Karpas-422 (cell line): ENCODE results near the gene NFATC1. TPM values are rescaled to one million over a fixed set of nuclear protein-coding genes. Genes with fewer than 3 reads are reported as not detected.

Source experiments
- DNase-seq: peaks from one replicate; pipeline ENCODE4 v3.0.0-alpha.2; 2015
- H2AFZ ChIP-seq: fragments of 200-600 bp; sonication (generic); 2 replicates; pipeline ENCODE4 v1.6.1; 2014; ENCODE audit warnings: antibody characterized with exemption, low read length, mixed read lengths
- H3K27ac ChIP-seq: fragments of 200-600 bp; sonication (generic); 2 replicates; pipeline ENCODE4 v1.5.1; 2014; ENCODE audit warnings: mild to moderate bottlenecking, low read length, moderate library complexity
- H3K27me3 ChIP-seq: fragments of 200-600 bp; sonication (generic); 2 replicates; pipeline ENCODE4 v1.6.1; 2014; ENCODE audit warnings: low read length, mixed read lengths
- H3K36me3 ChIP-seq: fragments of 200-600 bp; sonication (generic); 2 replicates; pipeline ENCODE4 v1.6.1; 2014; ENCODE audit warnings: low read length, mixed read lengths; ENCODE audit not compliant: insufficient read depth
- H3K4me1 ChIP-seq: fragments of 200-600 bp; sonication (generic); 2 replicates; pipeline ENCODE4 v1.6.1; 2014; ENCODE audit warnings: mild to moderate bottlenecking, low read length, mixed read lengths
- H3K4me2 ChIP-seq: fragments of 200-600 bp; sonication (generic); 2 replicates; pipeline ENCODE4 v1.6.1; 2014; ENCODE audit warnings: low read length, low read depth, mild to moderate bottlenecking; ENCODE audit not compliant: poor library complexity, severe bottlenecking
- H3K4me3 ChIP-seq: fragments of 200-600 bp; sonication (generic); 2 replicates; pipeline ENCODE4 v1.5.1; 2014; ENCODE audit warnings: mild to moderate bottlenecking, antibody characterized with exemption, low read length, mixed read lengths
- H3K79me2 ChIP-seq: fragments of 200-600 bp; sonication (generic); 2 replicates; pipeline ENCODE4 v1.6.1; 2014; ENCODE audit warnings: mild to moderate bottlenecking, low read length, mixed read lengths
- H3K9ac ChIP-seq: fragments of 200-600 bp; sonication (generic); 2 replicates; pipeline ENCODE4 v1.6.0; 2014; ENCODE audit warnings: low read length
- H3K9me2 ChIP-seq: fragments of 200-600 bp; sonication (generic), shearing (Covaris generic); replicated peaks from 2 replicates; pipeline ENCODE4 v1.6.0; 2014; ENCODE audit warnings: mild to moderate bottlenecking, low read length, moderate library complexity; ENCODE audit not compliant: insufficient read depth
- H3K9me3 ChIP-seq: fragments of 300-700, 200-600 bp; sonication (generic); 2 replicates; pipeline ENCODE4 v1.6.1; 2014; ENCODE audit warnings: low read length, mixed read lengths
- H4K20me1 ChIP-seq: fragments of 200-600 bp; sonication (generic); 2 replicates; pipeline ENCODE4 v1.6.1; 2014; ENCODE audit warnings: mild to moderate bottlenecking, antibody characterized with exemption, low read length, low read depth; ENCODE audit not compliant: insufficient read depth
- total RNA-seq: library from RNA; depleted of rRNA; stranded (reverse); fragments of >200 nt; shearing (Covaris generic); gene quantifications from 2 replicates; pipeline ENCODE4 v1.2.3, GENCODE V29; 2014; ENCODE audit warnings: low replicate concordance

The NFATC1 gene
- total RNA-seq, 1 experiment from 2014 or later, result 46.1 TPM

GRCh38 chr18:79509536-79509930 lies 113.8 kb downstream of the NFATC1 start:
- Histone ChIP-seq H3K36me3 (0 out of 2 replicates have a peak, but pooled peaks cover 5% of the 10 kb centered on the region), H2AFZ (no peak overlapping the region), H3K4me3 (no peak overlapping the region), H3K9me3 (no peaks in the 10 kb centered on the region), H3K4me2 (no peak overlapping the region), H3K27ac (no peak overlapping the region), H3K9me2 (no peaks in the 10 kb centered on the region), H4K20me1 (0 out of 2 replicates have a peak, but pooled peaks cover 5% of the 10 kb centered on the region), H3K27me3 (no peaks in the 10 kb centered on the region), H3K79me2 (peaks cover 8% of the 10 kb centered on the region; the same call in 1 of the 2 replicates), H3K4me1 (peaks cover 12% of the 10 kb centered on the region), H3K9ac (no peak overlapping the region)
- no peak for DNase-seq

GRCh38 chr18:79510046-79510685 lies 114.4 kb downstream of the NFATC1 start:
- H3K79me2 ChIP-seq, result peaks cover 8% of the 10 kb centered on the region; the same call in 1 of the 2 replicates
- 0 out of 2 replicates have a peak, but pooled peaks cover 5% of the 10 kb centered on the region for H3K36me3 ChIP-seq
- no peak overlapping the region for H3K27ac ChIP-seq

GRCh38 chr18:79510731-79511241 lies 115.1 kb downstream of the NFATC1 start:
- no peak overlapping the region for H3K4me3 ChIP-seq
- H3K27ac ChIP-seq, result no peak overlapping the region
- H3K4me2 ChIP-seq, result no peak overlapping the region
- no peaks in the 10 kb centered on the region for H3K9me3 ChIP-seq
- H3K36me3 ChIP-seq, result 0 out of 2 replicates have a peak, but pooled peaks cover 5% of the 10 kb centered on the region
- H3K27me3 ChIP-seq, result no peaks in the 10 kb centered on the region
- peaks cover 16% of the 10 kb centered on the region for H3K4me1 ChIP-seq
- DNase-seq, result no peak
- 0 out of 2 replicates have a peak, but pooled peaks cover 5% of the 10 kb centered on the region for H4K20me1 ChIP-seq
- H3K9me2 ChIP-seq, result no peaks in the 10 kb centered on the region
- H3K9ac ChIP-seq, result no peak overlapping the region
- peaks cover 8% of the 10 kb centered on the region; the same call in 1 of the 2 replicates for H3K79me2 ChIP-seq
- no peak overlapping the region for H2AFZ ChIP-seq

More at GRCh38 chr18:79510046-79510685, 114.4 kb downstream of the NFATC1 start:
- Histone ChIP-seq H4K20me1 (0 out of 2 replicates have a peak, but pooled peaks cover 5% of the 10 kb centered on the region), H3K27me3 (no peaks in the 10 kb centered on the region), H2AFZ (no peak overlapping the region), H3K9ac (no peak overlapping the region), H3K9me3 (no peaks in the 10 kb centered on the region), H3K4me1 (peaks cover 12% of the 10 kb centered on the region), H3K4me3 (no peak overlapping the region), H3K4me2 (no peak overlapping the region), H3K9me2 (no peaks in the 10 kb centered on the region)
- DNase-seq, result no peak

GRCh38 chr18:79511271-79511670 lies 115.5 kb downstream of the NFATC1 start:
- Histone ChIP-seq H3K4me3 (no peak overlapping the region), H3K27ac (no peak overlapping the region), H3K4me2 (no peak overlapping the region), H3K36me3 (0 out of 2 replicates have a peak, but pooled peaks cover 5% of the 10 kb centered on the region), H4K20me1 (0 out of 2 replicates have a peak, but pooled peaks cover 5% of the 10 kb centered on the region), H3K27me3 (no peaks in the 10 kb centered on the region), H3K9ac (no peak overlapping the region), H3K79me2 (peaks cover 7% of the 10 kb centered on the region; the same call in 1 of the 2 replicates), H3K4me1 (peaks cover 12% of the 10 kb centered on the region), H2AFZ (no peak overlapping the region), H3K9me3 (no peaks in the 10 kb centered on the region), H3K9me2 (no peaks in the 10 kb centered on the region)
- no peak for DNase-seq

- H3K27ac ChIP-seq, result no peak overlapping the region
- no peak overlapping the region for H3K9ac ChIP-seq
- no peaks in the 10 kb centered on the region for H3K9me3 ChIP-seq
- peaks cover 9% of the 10 kb centered on the region for H3K4me1 ChIP-seq
- H3K79me2 ChIP-seq, result peaks cover 2% of the 10 kb centered on the region; the same call in 1 of the 2 replicates
- DNase-seq, result no peak
- H4K20me1 ChIP-seq, result 0 out of 2 replicates have a peak, but pooled peaks cover 5% of the 10 kb centered on the region
- H2AFZ ChIP-seq, result no peak overlapping the region
- no peaks in the 10 kb centered on the region for H3K27me3 ChIP-seq
- H3K4me2 ChIP-seq, result no peak overlapping the region
- 0 out of 2 replicates have a peak, but pooled peaks cover 5% of the 10 kb centered on the region for H3K36me3 ChIP-seq
- no peak overlapping the region for H3K4me3 ChIP-seq
- H3K9me2 ChIP-seq, result no peaks in the 10 kb centered on the region
Observed at GRCh38 chr18:79511671-79512301, 116.1 kb downstream of the NFATC1 start.

GRCh38 chr18:79512461-79513380 lies 117.0 kb downstream of the NFATC1 start:
- H3K79me2 ChIP-seq, result no peaks in the 10 kb centered on the region; the same call in 1 of the 2 replicates
- 0 out of 2 replicates have a peak, but pooled peaks cover 5% of the 10 kb centered on the region for H3K36me3 ChIP-seq
- no peak overlapping the region for H3K9ac ChIP-seq
- H2AFZ ChIP-seq, result no peak overlapping the region
- peaks cover 9% of the 10 kb centered on the region for H3K4me1 ChIP-seq
- H3K9me2 ChIP-seq, result no peaks in the 10 kb centered on the region
- no peaks in the 10 kb centered on the region for H3K9me3 ChIP-seq
- H3K27me3 ChIP-seq, result no peaks in the 10 kb centered on the region
- no peak overlapping the region for H3K4me2 ChIP-seq
- no peak overlapping the region for H3K4me3 ChIP-seq
- DNase-seq, result no peak
- no peak overlapping the region for H3K27ac ChIP-seq
- 0 out of 2 replicates have a peak, but pooled peaks cover 5% of the 10 kb centered on the region for H4K20me1 ChIP-seq

GRCh38 chr18:79513381-79514081 lies 117.8 kb downstream of the NFATC1 start:
- no peak overlapping the region for H3K27ac ChIP-seq
- no peaks in the 10 kb centered on the region for H3K27me3 ChIP-seq
- peaks cover 9% of the 10 kb centered on the region for H3K4me1 ChIP-seq
- no peaks in the 10 kb centered on the region; the same call in 1 of the 2 replicates for H3K79me2 ChIP-seq
- H4K20me1 ChIP-seq, result 0 out of 2 replicates have a peak, but pooled peaks cover 5% of the 10 kb centered on the region
- no peak overlapping the region for H3K4me2 ChIP-seq
- H3K9me3 ChIP-seq, result no peaks in the 10 kb centered on the region
- H3K4me3 ChIP-seq, result no peak overlapping the region
- no peak overlapping the region for H2AFZ ChIP-seq
- H3K36me3 ChIP-seq, result 0 out of 2 replicates have a peak, but pooled peaks cover 5% of the 10 kb centered on the region
- H3K9ac ChIP-seq, result no peak overlapping the region
- no peak for DNase-seq
- no peaks in the 10 kb centered on the region for H3K9me2 ChIP-seq
